Calu3 (cell line): Measurements from ENCODE around the gene DIP2B. TPM values are rescaled to one million over a fixed set of nuclear protein-coding genes. Genes with fewer than 3 reads are reported as not detected.

Experiments used
- BruUV-seq: library from RNA; stranded (reverse); fragments of 400-500 nt; replicated peaks from 2 replicates; lab custom pipeline; 2021; lab: Mats Ljungman, UMichigan
- CTCF ChIA-PET: fragments of 300-600 bp; sonication (Branson Sonifier 250); formaldehyde crosslinking; loops from one replicate; lab custom pipeline; 2022; ENCODE audit warnings: antibody characterized with exemption; lab: Charles Lee
- DNase-seq: peaks from one replicate; pipeline ENCODE4 v3.0.0; 2022
- H3K27ac Mint-ChIP-seq: one replicate; pipeline ENCODE4 v1.8.0; 2022; ENCODE audit warnings: mixed read lengths; ENCODE audit not compliant: unreplicated experiment
- H3K27me3 Mint-ChIP-seq: one replicate; pipeline ENCODE4 v1.8.0; 2022; ENCODE audit warnings: mixed read lengths; ENCODE audit not compliant: unreplicated experiment
- H3K36me3 Mint-ChIP-seq: one replicate; pipeline ENCODE4 v1.8.0; 2022; ENCODE audit warnings: mild to moderate bottlenecking, moderate library complexity, mixed read lengths; ENCODE audit not compliant: insufficient read depth, unreplicated experiment
- H3K4me1 Mint-ChIP-seq: one replicate; pipeline ENCODE4 v1.8.0; 2022; ENCODE audit warnings: mild to moderate bottlenecking, low read depth, mixed read lengths; ENCODE audit not compliant: unreplicated experiment
- H3K4me3 Mint-ChIP-seq: one replicate; pipeline ENCODE4 v1.8.0; 2022; ENCODE audit warnings: mild to moderate bottlenecking, low read depth, moderate library complexity, mixed read lengths; ENCODE audit not compliant: unreplicated experiment
- H3K9me3 Mint-ChIP-seq: one replicate; pipeline ENCODE4 v1.8.0; 2022; ENCODE audit warnings: low read depth, mixed read lengths; ENCODE audit not compliant: unreplicated experiment
- intact Hi-C: fragments of 100-400 bp; cut with micrococcal nuclease; formaldehyde crosslinking; loops from one replicate; pipeline ENCODE4 v1.10.0; 2022; ENCODE audit not compliant: unreplicated experiment
- total RNA-seq: library from RNA; stranded (reverse); gene quantifications from 2 replicates; pipeline ENCODE4 v1.2.3, GENCODE V29; 2022
- TF ChIP-seq, protein P1 (sequence below): fragments of 200-600 bp; IDR thresholded peaks from one replicate; pipeline ENCODE4 v1.8.0; 2022; ENCODE audit warnings: antibody characterized with exemption; ENCODE audit not compliant: unreplicated experiment

The DIP2B gene
- total RNA-seq, 1 experiment from 2014 or later, result 22.8 TPM

GRCh38 chr12:50505675-50506530 lies 1.1 kb downstream of the DIP2B start:
- Mint-ChIP-seq H3K27ac (peak overlapping the region; percentile 82), H3K4me3 (peak overlapping the region; percentile 77), H3K4me1 (peaks cover 25% of the 10 kb centered on the region), H3K36me3 (peaks cover 39% of the 10 kb centered on the region), H3K27me3 (no peaks in the 10 kb centered on the region), H3K9me3 (no peaks in the 10 kb centered on the region)
- DNase-seq, result no peak
- TF ChIP-seq, protein P1, sequence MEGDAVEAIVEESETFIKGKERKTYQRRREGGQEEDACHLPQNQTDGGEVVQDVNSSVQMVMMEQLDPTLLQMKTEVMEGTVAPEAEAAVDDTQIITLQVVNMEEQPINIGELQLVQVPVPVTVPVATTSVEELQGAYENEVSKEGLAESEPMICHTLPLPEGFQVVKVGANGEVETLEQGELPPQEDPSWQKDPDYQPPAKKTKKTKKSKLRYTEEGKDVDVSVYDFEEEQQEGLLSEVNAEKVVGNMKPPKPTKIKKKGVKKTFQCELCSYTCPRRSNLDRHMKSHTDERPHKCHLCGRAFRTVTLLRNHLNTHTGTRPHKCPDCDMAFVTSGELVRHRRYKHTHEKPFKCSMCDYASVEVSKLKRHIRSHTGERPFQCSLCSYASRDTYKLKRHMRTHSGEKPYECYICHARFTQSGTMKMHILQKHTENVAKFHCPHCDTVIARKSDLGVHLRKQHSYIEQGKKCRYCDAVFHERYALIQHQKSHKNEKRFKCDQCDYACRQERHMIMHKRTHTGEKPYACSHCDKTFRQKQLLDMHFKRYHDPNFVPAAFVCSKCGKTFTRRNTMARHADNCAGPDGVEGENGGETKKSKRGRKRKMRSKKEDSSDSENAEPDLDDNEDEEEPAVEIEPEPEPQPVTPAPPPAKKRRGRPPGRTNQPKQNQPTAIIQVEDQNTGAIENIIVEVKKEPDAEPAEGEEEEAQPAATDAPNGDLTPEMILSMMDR, result no peak
- CTCF ChIA-PET, result interaction anchor here (0.6 to 1.9 kb wide), 8 partner anchors 32 to 159 kb away, joined by 3 to 22 read pairs (median 4); no protein-coding TSS in a partner anchor
- intact Hi-C loops, result loop anchor here (2.0 to 5.0 kb wide), 2 partner anchors 41 to 133 kb away; no protein-coding TSS in a partner anchor
- BruUV-seq, result TSS peak; percentile 91

DNA sequence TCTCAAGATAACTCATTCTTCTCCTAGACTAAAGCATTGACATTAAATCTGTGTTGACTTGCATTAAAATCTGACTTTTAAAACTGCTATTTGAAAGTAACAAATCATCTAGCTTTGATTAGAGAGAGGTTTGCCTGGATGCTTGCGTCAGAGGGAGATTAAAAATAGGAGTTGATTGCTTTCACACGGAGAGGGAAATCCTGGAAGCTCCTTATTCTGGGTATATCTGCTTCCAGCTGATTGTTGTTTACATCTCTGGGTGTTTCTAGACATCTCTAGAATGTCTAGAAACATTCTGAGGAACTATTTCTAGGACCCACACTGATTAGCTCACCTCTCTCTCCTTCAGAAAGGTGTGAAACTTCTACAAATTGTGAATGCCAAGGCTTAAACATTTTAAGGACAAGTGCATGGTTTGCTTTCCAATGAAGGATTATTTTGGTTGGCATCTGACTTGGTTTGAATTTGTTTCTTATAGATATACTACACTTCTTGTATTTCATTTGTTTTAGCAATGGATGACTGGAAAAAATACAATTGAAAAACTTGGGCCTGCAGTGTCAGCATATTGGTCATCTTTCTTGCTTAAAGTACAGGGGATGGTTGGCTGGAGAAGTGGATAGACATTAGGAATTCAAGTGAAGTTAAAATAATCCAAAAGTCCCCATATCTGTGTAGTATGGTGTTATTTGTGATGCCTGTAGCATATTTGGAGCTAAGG lies 2.1 kb downstream of the DIP2B start:
- peaks cover 39% of the 10 kb centered on the region for H3K36me3 Mint-ChIP-seq
- DNase-seq, result no peak
- no peaks in the 10 kb centered on the region for H3K9me3 Mint-ChIP-seq
- peak overlapping the region; percentile 77 for H3K4me3 Mint-ChIP-seq
- peak overlapping the region; percentile 82 for H3K27ac Mint-ChIP-seq
- BruUV-seq, result no TSS peak
- no peaks in the 10 kb centered on the region for H3K27me3 Mint-ChIP-seq
- CTCF ChIA-PET, result interaction anchor here (1.1 to 1.5 kb wide), 5 partner anchors 31 to 135 kb away, joined by 3 to 6 read pairs (median 4); no protein-coding TSS in a partner anchor
- intact Hi-C loops, result loop anchor here (5.0 kb wide), 1 partner anchor 40 kb away; no protein-coding TSS in a partner anchor
- TF ChIP-seq, protein P1, result no peak
- peaks cover 25% of the 10 kb centered on the region for H3K4me1 Mint-ChIP-seq

- H3K27ac Mint-ChIP-seq, result peak overlapping the region; percentile 82
Observed at GRCh38 chr12:50507474-50507838, 2.7 kb downstream of the DIP2B start.

More at GRCh38 chr12:50507474-50507838, 2.7 kb downstream of the DIP2B start:
- no peaks in the 10 kb centered on the region for H3K9me3 Mint-ChIP-seq
- CTCF ChIA-PET, result interaction anchor here (1.2 kb wide), 1 partner anchor 65 kb away, joined by 3 read pairs; no protein-coding TSS in a partner anchor
- TF ChIP-seq, protein P1, result no peak
- H3K4me1 Mint-ChIP-seq, result peaks cover 25% of the 10 kb centered on the region
- DNase-seq, result no peak
- intact Hi-C loops, result loop anchor here (5.0 kb wide), 1 partner anchor 40 kb away; no protein-coding TSS in a partner anchor
- peaks cover 39% of the 10 kb centered on the region for H3K36me3 Mint-ChIP-seq
- peak overlapping the region; percentile 77 for H3K4me3 Mint-ChIP-seq
- H3K27me3 Mint-ChIP-seq, result no peaks in the 10 kb centered on the region
- no TSS peak for BruUV-seq
